Naive B cell (primary cell): ENCODE data around the gene PARP9. TPM values are rescaled to one million over a fixed set of nuclear protein-coding genes. Genes with fewer than 3 reads are reported as not detected.

Source experiments
- ATAC-seq, 2 donors: fragments of 150-1000 bp; cut with Tn5 transposase; 2 replicates each; pipeline ENCODE4 v1.10.0; 2021; ENCODE audit warnings: low read depth in 2 of 2, mild to moderate bottlenecking in 2 of 2, moderate library complexity in 2 of 2
- DNase-seq: peaks from one replicate; pipeline ENCODE4 v3.0.0; 2022
- H3K27ac Mint-ChIP-seq, 6 donors: one replicate each; pipeline ENCODE4 v1.8.0; 2020 to 2022; ENCODE audit warnings: mild to moderate bottlenecking in 6 of 6, mixed read lengths in 6 of 6, moderate library complexity in 5 of 6, inconsistent platforms in 2 of 6
- H3K27me3 Mint-ChIP-seq, 3 donors: one replicate each; pipeline ENCODE4 v1.8.0; 2021 to 2022; ENCODE audit warnings: mixed read lengths in 3 of 3, mild to moderate bottlenecking in 1 of 3
- H3K36me3 Mint-ChIP-seq, 2 donors: one replicate each; pipeline ENCODE4 v1.8.0; 2020 to 2022; ENCODE audit warnings: mixed read lengths in 2 of 2, inconsistent platforms in 1 of 2, mild to moderate bottlenecking in 1 of 2
- H3K4me1 Mint-ChIP-seq, 3 donors: one replicate each; pipeline ENCODE4 v1.8.0; 2020 to 2022; ENCODE audit warnings: mixed read lengths in 3 of 3, inconsistent platforms in 1 of 3, mild to moderate bottlenecking in 1 of 3, moderate library complexity in 1 of 3
- H3K4me3 Mint-ChIP-seq, 8 donors: one replicate each; pipeline ENCODE4 v1.8.0; 2020 to 2022; ENCODE audit warnings: mild to moderate bottlenecking in 8 of 8, mixed read lengths in 8 of 8, moderate library complexity in 8 of 8, inconsistent platforms in 2 of 8
- H3K9me3 Mint-ChIP-seq, 7 donors: one replicate each; pipeline ENCODE4 v1.8.0; 2020 to 2022; ENCODE audit warnings: mixed read lengths in 7 of 7, mild to moderate bottlenecking in 5 of 7, inconsistent platforms in 2 of 7, moderate library complexity in 1 of 7
- polyA plus RNA-seq, 6 donors: library from polyadenylated mRNA; unstranded; fragments of 300-500 nt; fragmentation: Illumina TruSeq; gene quantifications; one replicate each; pipeline ENCODE4 v1.2.3, GENCODE V29; 2021; ENCODE audit warnings: low read depth in 6 of 6

The PARP9 gene
- polyA plus RNA-seq, result 10 to 100 TPM; 13.1 to 26.2 (median 18.8) TPM

DNA sequence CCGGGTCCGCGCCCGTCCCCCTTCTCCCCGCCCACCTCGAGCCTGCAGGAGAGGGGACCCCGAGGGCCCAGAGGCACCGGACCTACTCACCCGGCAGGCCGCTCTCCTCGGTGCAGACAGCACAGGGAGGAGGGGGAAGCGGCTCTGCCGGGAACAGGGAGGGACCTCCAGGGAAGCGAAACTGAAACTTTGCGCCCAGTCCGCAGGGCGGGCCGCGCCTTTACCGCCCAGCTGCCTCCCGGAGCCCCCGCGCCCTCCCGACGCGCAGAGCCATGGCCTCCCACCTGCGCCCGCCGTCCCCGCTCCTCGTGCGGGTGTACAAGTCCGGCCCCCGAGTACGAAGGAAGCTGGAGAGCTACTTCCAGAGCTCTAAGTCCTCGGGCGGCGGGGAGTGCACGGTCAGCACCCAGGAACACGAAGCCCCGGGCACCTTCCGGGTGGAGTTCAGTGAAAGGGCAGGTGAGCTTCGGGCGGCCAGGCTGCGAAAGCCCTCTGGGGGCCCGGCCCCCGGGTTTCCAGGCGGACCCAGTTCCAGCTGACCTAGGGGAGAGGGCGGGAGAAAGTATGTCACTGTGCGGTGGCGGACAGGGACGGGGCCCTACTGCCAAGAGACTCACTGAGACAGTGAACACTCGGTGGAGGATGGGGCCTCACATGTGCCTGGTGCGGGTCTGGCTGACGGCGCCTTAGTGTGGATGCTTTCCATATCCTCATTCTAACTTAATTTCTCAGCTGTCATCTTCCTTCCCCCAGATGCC is at the start of gene PARP9, which contains the start of gene DTX3L:
Gene PARP9, minus strand, starts transcription at position 146 of the 758 bp plus-strand sequence. CDS start 4,680 bp downstream, outside the sequence.
Gene DTX3L, plus strand, starts transcription at position 184 of the 758 bp plus-strand sequence. Its CDS starts 89 bp downstream, at position 273.
- Mint-ChIP-seq H3K36me3 (peaks cover 7 to 18% of the 10 kb centered on the region in 2 donors), H3K27me3 (no peaks in the 10 kb centered on the region), H3K9me3 (no peaks in the 10 kb centered on the region), H3K4me3 (peak within 1 kb of the TSS; percentile 86 to 98 (median 94)), H3K27ac (peak within 1 kb of the TSS; percentile 84 to 98 (median 96)), H3K4me1 (peaks cover 70 to 87% (median 85%) of the 10 kb centered on the region in 3 donors)
- peak; percentile 78 for DNase-seq
- ATAC-seq, result peak; percentile 83 to 85

DNA sequence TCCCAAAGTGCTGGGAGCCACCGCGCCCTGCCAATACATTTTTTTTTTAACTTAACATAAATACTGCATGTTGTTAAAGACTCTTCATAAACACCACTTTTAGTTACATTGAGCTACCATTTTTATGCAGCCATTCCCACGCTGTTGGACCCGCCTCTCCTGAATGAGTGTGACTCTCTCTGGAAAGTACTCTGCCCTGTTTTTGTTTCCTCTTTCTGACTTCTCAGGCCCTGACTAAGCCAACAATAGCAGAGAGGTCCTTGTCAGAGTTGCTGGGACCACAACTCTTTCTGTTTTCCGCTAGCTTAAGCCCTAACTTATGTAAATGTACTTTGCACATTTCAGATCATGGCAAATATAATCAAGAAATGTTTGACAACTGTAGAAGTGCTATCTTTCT is 48.6 kb upstream of the PARP9 start:
- no peak overlapping the region for H3K4me3 Mint-ChIP-seq
- DNase-seq (no peak), ATAC-seq (no peak)
- peaks cover 40 to 45% of the 10 kb centered on the region in 2 donors for H3K36me3 Mint-ChIP-seq
- H3K27ac Mint-ChIP-seq, result peak overlapping the region in 3 of 6 donors; percentile 54 to 75 (median 73)
- H3K27me3 Mint-ChIP-seq, result no peaks in the 10 kb centered on the region
- no peaks in the 10 kb centered on the region for H3K9me3 Mint-ChIP-seq
- H3K4me1 Mint-ChIP-seq, result peaks cover 16 to 43% (median 17%) of the 10 kb centered on the region in 3 donors

GRCh38 chr3:122609798-122610559 is 45.9 kb upstream of the PARP9 start:
- peaks cover 22 to 30% (median 24%) of the 10 kb centered on the region in 3 donors for H3K4me1 Mint-ChIP-seq
- no peaks in the 10 kb centered on the region for H3K9me3 Mint-ChIP-seq
- H3K36me3 Mint-ChIP-seq, result peaks cover 27 to 35% of the 10 kb centered on the region in 2 donors
- peak overlapping the region; percentile 47 to 86 (median 75) for H3K27ac Mint-ChIP-seq
- DNase-seq, result no peak
- peak overlapping the region in 1 of 8 donors; percentile 54 for H3K4me3 Mint-ChIP-seq
- ATAC-seq, result peak in 1 of 2 donors; percentile 25
- H3K27me3 Mint-ChIP-seq, result no peaks in the 10 kb centered on the region

GRCh38 chr3:122608916-122609315 is 44.8 kb upstream of the PARP9 start:
- peak overlapping the region in 4 of 6 donors; percentile 51 to 65 (median 61) for H3K27ac Mint-ChIP-seq
- H3K4me1 Mint-ChIP-seq, result peaks cover 26 to 39% (median 31%) of the 10 kb centered on the region in 3 donors
- DNase-seq (no peak), ATAC-seq (no peak)
- peaks cover 31 to 35% of the 10 kb centered on the region in 2 donors for H3K36me3 Mint-ChIP-seq
- H3K27me3 Mint-ChIP-seq, result no peaks in the 10 kb centered on the region
- H3K4me3 Mint-ChIP-seq, result no peak overlapping the region
- no peaks in the 10 kb centered on the region for H3K9me3 Mint-ChIP-seq

GRCh38 chr3:122606330-122606729 is 42.2 kb upstream of the PARP9 start:
- peaks cover 22 to 32% of the 10 kb centered on the region in 2 donors for H3K36me3 Mint-ChIP-seq

GRCh38 chr3:122603056-122603455 is 39.0 kb upstream of the PARP9 start:
- DNase-seq (no peak), ATAC-seq (no peak)
- Mint-ChIP-seq H3K9me3 (no peaks in the 10 kb centered on the region), H3K27me3 (no peaks in the 10 kb centered on the region), H3K4me1 (peaks cover 52 to 69% (median 68%) of the 10 kb centered on the region in 3 donors), H3K36me3 (peaks cover 8 to 17% of the 10 kb centered on the region in 2 donors), H3K27ac (peak overlapping the region in 2 of 6 donors; percentile 0 to 76), H3K4me3 (no peak overlapping the region)

More at GRCh38 chr3:122606330-122606729, 42.2 kb upstream of the PARP9 start:
- Mint-ChIP-seq H3K9me3 (no peaks in the 10 kb centered on the region), H3K4me3 (no peak overlapping the region), H3K27me3 (no peaks in the 10 kb centered on the region), H3K27ac (peak overlapping the region in 4 of 6 donors; percentile 5 to 69 (median 41)), H3K4me1 (peaks cover 45 to 58% (median 55%) of the 10 kb centered on the region in 3 donors)
- DNase-seq, result no peak
- no peak for ATAC-seq

DNA sequence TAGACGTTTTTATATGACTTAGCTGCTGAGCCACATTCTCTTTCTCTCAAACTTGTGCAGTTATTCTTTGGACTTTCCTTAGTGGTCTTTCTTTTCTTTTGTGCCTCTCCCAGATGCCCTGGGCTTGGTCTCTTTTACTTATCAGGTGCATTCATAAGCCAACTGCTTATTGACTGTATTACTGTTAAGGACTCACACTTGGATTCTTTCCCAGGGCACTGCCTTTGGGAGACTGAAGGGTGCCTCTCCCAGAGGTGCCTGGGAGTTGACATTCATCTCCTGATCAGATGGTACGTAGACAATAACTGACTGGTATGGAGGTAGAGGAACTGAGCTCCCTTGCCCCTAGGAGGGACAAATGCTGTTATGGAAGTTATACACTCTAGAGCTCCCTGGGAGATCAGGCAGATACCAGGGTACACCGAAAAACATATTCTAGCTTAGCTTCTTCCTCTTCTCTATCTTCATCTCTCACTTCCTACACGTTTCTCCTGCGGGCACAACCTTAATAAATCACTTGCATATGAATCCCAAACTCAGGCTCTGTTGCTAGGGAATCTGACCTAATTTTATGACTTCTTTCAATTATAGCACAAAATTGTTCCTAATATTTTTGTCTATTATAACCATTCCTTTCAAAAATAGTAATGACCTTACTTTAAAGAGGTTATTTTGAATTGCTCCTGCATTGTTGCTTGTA is 38.1 kb upstream of the PARP9 start:
- Mint-ChIP-seq H3K4me1 (peaks cover 47 to 69% (median 64%) of the 10 kb centered on the region in 3 donors), H3K36me3 (peaks cover 0 to 21% of the 10 kb centered on the region in 2 donors)

DNA sequence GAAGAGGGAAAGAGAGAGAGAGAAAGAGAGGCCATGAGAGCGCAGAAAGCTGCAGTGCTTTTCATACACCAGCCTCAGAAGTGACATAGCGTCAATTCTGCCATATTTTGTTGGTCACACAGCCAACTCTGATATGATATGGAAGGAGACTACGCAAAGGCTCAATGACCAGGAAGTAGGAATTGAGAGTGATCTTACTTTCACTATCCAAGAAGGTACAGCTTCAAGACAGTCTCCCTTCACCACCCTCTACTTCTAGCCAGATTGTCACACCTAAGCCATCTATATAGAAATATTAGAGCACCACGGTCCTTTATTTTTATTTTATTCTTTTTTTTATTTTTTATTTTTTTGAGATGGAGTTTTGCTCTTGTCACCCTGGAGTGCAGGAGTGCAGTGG is 34.5 kb upstream of the PARP9 start:
- Mint-ChIP-seq H3K27me3 (no peaks in the 10 kb centered on the region), H3K36me3 (peaks cover 10 to 34% of the 10 kb centered on the region in 2 donors)
- peak; percentile 63 to 67 for ATAC-seq

More for the DNA sequence above, 38.1 kb upstream of the PARP9 start:
- Mint-ChIP-seq H3K9me3 (peaks cover 0 to 2% (median 0%) of the 10 kb centered on the region in 7 donors), H3K27me3 (no peaks in the 10 kb centered on the region), H3K27ac (peak overlapping the region in 4 of 6 donors; percentile 0 to 72 (median 62)), H3K4me3 (no peak overlapping the region)
- ATAC-seq (no peak), DNase-seq (no peak)

GRCh38 chr3:122598151-122598550 is 34.1 kb upstream of the PARP9 start:
- peaks cover 47 to 71% (median 57%) of the 10 kb centered on the region in 3 donors for H3K4me1 Mint-ChIP-seq
- peak in 1 of 2 donors; percentile 6 for ATAC-seq
- peaks cover 0 to 4% (median 0%) of the 10 kb centered on the region in 7 donors for H3K9me3 Mint-ChIP-seq
- H3K27ac Mint-ChIP-seq, result peak overlapping the region; percentile 8 to 97 (median 52)
- H3K4me3 Mint-ChIP-seq, result peak overlapping the region in 2 of 8 donors; percentile 59 to 65
- peaks cover 10 to 30% of the 10 kb centered on the region in 2 donors for H3K36me3 Mint-ChIP-seq
- DNase-seq, result no peak
- H3K27me3 Mint-ChIP-seq, result no peaks in the 10 kb centered on the region

More for the DNA sequence above, 34.5 kb upstream of the PARP9 start:
- Mint-ChIP-seq H3K4me1 (peaks cover 51 to 75% (median 60%) of the 10 kb centered on the region in 3 donors), H3K9me3 (peaks cover 0 to 4% (median 0%) of the 10 kb centered on the region in 7 donors), H3K27ac (peak overlapping the region in 5 of 6 donors; percentile 8 to 97 (median 35)), H3K4me3 (peak overlapping the region in 1 of 8 donors; percentile 59)
- peak; percentile 12 for DNase-seq

- Mint-ChIP-seq H3K27me3 (no peaks in the 10 kb centered on the region), H3K4me3 (no peak overlapping the region), H3K27ac (peak overlapping the region in 2 of 6 donors; percentile 15 to 67), H3K4me1 (peaks cover 30 to 70% (median 52%) of the 10 kb centered on the region in 3 donors), H3K9me3 (peaks cover 0 to 4% (median 0%) of the 10 kb centered on the region in 7 donors), H3K36me3 (peaks cover 10 to 34% of the 10 kb centered on the region in 2 donors)
- no peak for DNase-seq
- no peak for ATAC-seq
Observed at GRCh38 chr3:122594025-122594424, 29.9 kb upstream of the PARP9 start.

DNA sequence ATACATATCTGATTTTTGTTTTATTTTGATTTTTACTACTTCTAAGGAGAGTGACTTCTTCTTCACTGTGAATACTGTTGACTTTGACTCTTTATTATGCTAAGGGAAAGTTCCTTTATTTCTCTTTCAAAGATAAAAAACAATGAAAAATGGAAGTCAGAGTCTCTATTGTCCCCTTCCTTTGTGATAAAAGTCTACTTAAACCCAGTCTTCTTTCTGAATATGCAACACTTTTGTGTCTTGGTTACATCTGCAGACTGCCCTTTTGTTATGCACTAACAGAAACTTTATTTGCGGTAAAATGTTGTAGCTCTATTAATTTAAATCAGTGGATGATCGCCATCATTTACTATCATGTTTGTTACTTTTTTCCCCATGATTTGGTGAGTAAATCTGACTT is 26.5 kb upstream of the PARP9 start:
- peak overlapping the region in 3 of 6 donors; percentile 67 to 85 (median 68) for H3K27ac Mint-ChIP-seq

GRCh38 chr3:122589297-122589696 is 25.2 kb upstream of the PARP9 start:
- ATAC-seq, result peak; percentile 34 to 43
- Mint-ChIP-seq H3K4me1 (peaks cover 28 to 80% (median 56%) of the 10 kb centered on the region in 3 donors), H3K4me3 (peak overlapping the region in 1 of 8 donors; percentile 72), H3K9me3 (peaks cover 0 to 5% (median 1%) of the 10 kb centered on the region in 7 donors), H3K27me3 (no peaks in the 10 kb centered on the region), H3K36me3 (peaks cover under 1 to 22% of the 10 kb centered on the region in 2 donors), H3K27ac (peak overlapping the region; percentile 56 to 85 (median 74))
- no peak for DNase-seq

More for the DNA sequence above, 26.5 kb upstream of the PARP9 start:
- Mint-ChIP-seq H3K4me3 (peak overlapping the region in 3 of 8 donors; percentile 12 to 51 (median 40)), H3K9me3 (peaks cover 0 to 2% (median 0%) of the 10 kb centered on the region in 7 donors), H3K4me1 (peaks cover 38 to 79% (median 65%) of the 10 kb centered on the region in 3 donors), H3K27me3 (no peaks in the 10 kb centered on the region), H3K36me3 (peaks cover 5 to 21% of the 10 kb centered on the region in 2 donors)
- DNase-seq (no peak), ATAC-seq (no peak)
